ENCODE measurements around the gene PI4KA.

GRCh38 chr22:20659258-20659657 lies 199.4 kb downstream of the PI4KA start:
- TF ChIP-seq, protein P1, sequence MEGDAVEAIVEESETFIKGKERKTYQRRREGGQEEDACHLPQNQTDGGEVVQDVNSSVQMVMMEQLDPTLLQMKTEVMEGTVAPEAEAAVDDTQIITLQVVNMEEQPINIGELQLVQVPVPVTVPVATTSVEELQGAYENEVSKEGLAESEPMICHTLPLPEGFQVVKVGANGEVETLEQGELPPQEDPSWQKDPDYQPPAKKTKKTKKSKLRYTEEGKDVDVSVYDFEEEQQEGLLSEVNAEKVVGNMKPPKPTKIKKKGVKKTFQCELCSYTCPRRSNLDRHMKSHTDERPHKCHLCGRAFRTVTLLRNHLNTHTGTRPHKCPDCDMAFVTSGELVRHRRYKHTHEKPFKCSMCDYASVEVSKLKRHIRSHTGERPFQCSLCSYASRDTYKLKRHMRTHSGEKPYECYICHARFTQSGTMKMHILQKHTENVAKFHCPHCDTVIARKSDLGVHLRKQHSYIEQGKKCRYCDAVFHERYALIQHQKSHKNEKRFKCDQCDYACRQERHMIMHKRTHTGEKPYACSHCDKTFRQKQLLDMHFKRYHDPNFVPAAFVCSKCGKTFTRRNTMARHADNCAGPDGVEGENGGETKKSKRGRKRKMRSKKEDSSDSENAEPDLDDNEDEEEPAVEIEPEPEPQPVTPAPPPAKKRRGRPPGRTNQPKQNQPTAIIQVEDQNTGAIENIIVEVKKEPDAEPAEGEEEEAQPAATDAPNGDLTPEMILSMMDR (IDR thresholded peaks at IDR 0.05): no peak
- no peak for TF ChIP-seq POLR2AphosphoS5 (IDR thresholded peaks at IDR 0.05; ENCODE audit: low read depth, low read length)
- TF ChIP-seq, protein P2, sequence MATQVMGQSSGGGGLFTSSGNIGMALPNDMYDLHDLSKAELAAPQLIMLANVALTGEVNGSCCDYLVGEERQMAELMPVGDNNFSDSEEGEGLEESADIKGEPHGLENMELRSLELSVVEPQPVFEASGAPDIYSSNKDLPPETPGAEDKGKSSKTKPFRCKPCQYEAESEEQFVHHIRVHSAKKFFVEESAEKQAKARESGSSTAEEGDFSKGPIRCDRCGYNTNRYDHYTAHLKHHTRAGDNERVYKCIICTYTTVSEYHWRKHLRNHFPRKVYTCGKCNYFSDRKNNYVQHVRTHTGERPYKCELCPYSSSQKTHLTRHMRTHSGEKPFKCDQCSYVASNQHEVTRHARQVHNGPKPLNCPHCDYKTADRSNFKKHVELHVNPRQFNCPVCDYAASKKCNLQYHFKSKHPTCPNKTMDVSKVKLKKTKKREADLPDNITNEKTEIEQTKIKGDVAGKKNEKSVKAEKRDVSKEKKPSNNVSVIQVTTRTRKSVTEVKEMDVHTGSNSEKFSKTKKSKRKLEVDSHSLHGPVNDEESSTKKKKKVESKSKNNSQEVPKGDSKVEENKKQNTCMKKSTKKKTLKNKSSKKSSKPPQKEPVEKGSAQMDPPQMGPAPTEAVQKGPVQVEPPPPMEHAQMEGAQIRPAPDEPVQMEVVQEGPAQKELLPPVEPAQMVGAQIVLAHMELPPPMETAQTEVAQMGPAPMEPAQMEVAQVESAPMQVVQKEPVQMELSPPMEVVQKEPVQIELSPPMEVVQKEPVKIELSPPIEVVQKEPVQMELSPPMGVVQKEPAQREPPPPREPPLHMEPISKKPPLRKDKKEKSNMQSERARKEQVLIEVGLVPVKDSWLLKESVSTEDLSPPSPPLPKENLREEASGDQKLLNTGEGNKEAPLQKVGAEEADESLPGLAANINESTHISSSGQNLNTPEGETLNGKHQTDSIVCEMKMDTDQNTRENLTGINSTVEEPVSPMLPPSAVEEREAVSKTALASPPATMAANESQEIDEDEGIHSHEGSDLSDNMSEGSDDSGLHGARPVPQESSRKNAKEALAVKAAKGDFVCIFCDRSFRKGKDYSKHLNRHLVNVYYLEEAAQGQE (IDR thresholded peaks at IDR 0.05; ENCODE audit: insufficient read depth in 1 of 2, low read depth in 2 of 2, low read length in 1 of 2): no peak
- TF ChIP-seq SIN3A (IDR thresholded peaks at IDR 0.05; ENCODE audit: borderline replicate concordance, insufficient read depth, low read depth, low read length): no peak
- no peak for TF ChIP-seq TCF7L2 (IDR thresholded peaks at IDR 0.05; ENCODE audit: low read depth, low read length)
